PC-9 (cell line): ENCODE measurements around the gene SLC2A8.

Source experiments
- CTCF ChIP-seq: fragments of 200-600 bp; sonication (generic); conservative IDR thresholded peaks from 2 replicates; pipeline ENCODE4 v1.6.1; 2017; ENCODE audit warnings: mixed run types, antibody characterized with exemption, mild to moderate bottlenecking, moderate library complexity
- EZH2 ChIP-seq: fragments of 200-600 bp; sonication (generic); IDR thresholded peaks from 2 replicates; pipeline ENCODE4 v1.8.0; 2017; ENCODE audit warnings: antibody characterized with exemption, low read depth

DNA sequence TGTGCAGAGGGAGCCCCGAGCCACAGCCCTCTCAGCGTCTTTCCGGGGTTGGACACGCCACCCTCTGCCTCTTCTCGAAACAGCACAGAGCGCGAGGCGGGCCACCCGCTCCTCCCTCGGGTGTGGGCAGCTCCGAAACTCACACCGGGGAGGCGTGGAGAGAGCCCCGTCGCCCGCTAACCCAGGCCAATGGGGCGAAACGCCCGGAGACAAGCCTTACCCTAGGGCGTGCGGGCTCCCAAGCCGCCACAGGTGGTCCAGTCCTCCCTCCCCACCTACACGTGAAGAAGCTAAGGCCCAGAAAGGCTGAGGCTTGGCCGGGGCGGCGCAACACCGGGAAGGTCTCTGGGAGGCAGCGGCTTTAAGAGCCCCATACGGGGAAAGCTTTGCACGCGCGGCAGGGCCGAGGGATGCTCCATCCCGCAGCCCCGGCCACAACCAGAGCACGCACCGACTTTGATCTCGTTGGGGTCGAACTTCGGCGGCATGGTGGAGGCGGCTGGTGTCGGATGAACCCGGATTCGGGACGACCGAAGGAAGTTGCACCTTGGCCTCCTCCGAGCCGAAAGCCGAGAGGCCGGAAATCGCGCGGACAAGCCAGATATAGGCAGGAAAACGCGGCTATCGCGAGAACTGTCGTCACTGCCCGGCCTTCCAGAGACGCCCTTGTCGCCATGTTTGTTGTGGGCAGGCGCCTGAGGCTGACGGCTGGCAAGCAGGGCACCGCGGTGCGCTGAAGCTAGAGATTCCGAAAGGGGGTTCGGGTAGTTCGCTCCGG is 54.0 kb downstream of the SLC2A8 start, which contains the start of the genes LRSAM1 and RPL12:
- no peak for TF ChIP-seq CTCF
- TF ChIP-seq EZH2 = no peak
